GM18519 (cell line): Measurements from ENCODE around the gene GPR32.
"Not testable (repeated sequence)": the region's sequence is repeated elsewhere in the genome, so short reads cannot be mapped to it uniquely, and the experiment has no call there.

Source experiments
- ATAC-seq: cut with Tn5 transposase; IDR thresholded peaks from one replicate; pipeline ENCODE4 v1.9.1; 2021; ENCODE audit warnings: mild to moderate bottlenecking, moderate library complexity; ENCODE audit not compliant: unreplicated experiment, low FRiP score

Gene GPR32

DNA sequence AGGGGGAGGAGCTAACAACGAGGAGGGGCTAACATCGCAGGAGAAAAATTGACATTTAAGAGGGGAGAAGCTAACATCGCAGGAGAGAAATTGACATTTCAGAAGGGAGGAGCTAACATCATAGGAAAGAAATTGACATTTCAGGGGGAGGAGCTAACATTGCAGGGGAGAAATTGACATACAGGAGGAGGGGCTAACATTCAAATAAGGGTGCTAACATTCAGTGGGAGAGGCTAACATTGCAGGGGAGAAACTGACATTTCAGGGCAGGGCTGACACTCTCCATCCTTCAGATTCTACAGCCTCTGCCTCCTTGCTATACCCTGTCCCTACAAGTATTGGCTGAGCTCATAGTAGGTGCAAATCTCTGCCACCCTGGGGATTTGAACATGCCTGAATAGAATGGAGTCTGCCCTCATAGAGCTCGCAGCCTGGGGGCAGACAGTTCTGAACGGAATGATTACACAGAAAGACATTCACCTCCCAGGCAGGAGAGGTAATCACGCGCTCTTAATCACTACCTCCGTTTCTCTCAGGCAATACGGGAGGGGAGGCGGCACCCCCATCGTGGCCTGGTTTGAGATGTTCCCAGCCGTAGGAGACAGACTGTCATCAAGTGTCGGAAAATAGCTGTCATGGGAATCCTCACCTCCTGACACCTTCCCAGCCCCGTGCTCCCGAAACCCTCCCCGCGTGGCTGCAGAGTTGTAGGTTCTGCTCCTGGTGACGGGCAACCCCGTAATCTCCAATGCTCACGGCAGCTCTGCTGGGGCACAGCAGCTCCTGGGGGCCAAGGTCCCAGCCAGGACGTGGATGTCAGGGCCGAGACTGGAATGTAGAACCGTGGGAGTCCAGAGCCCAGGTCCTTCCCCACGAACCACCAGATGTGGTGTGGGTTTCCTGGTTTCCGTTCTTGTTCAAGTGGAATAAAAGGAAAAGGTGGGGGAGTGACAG is 9.5 kb downstream of the GPR32 start:
- ATAC-seq, result no peak

DNA sequence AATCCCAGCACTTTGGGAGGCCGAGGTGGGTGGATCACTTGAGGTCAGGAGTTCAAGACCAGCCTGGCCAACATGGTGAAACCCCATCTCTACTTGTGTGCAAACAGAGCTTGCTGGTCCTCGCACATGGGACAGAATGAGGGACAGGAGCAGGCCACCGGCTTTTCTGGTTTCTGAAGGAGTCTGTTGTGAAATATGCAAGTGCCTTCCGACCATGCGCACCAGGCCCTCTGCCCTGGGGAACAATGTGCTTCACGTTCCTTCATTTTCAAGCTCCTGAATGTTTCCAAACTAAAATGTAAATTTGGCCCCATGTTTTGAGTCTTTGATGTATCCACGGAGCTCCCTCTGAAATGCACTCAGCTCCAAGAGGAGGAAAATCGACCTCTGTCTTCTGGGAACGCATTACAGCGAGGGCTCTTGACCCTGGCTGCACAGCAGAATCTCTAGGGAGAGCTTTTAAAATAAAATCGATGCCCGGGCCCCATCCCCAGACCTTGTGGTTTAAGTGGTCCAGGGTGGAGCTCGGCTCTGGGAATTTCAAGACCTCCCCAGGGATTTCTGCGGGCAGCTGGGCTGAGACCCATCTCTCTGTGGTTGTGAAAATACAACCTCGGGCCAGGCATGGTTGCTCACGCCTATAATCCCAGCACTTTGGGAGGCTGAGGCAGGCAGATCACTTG is 10.6 kb downstream of the GPR32 start:
- ATAC-seq, result no peak

DNA sequence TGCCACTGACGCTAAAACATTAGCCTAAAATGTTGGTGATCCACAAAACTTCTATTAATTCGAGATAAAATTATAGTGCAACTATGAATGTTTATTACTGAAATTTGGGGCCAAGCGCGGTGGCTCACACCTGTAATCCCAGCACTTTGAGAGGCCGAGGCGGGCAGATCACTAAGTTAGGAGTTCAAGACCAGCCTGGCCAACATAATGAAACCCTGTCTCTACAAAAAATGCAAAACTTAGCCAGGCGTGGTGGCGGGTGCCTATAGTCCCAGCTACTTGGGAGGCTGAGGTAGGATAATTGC is 13.5 kb downstream of the GPR32 start:
- not testable (repeated sequence) for ATAC-seq

DNA sequence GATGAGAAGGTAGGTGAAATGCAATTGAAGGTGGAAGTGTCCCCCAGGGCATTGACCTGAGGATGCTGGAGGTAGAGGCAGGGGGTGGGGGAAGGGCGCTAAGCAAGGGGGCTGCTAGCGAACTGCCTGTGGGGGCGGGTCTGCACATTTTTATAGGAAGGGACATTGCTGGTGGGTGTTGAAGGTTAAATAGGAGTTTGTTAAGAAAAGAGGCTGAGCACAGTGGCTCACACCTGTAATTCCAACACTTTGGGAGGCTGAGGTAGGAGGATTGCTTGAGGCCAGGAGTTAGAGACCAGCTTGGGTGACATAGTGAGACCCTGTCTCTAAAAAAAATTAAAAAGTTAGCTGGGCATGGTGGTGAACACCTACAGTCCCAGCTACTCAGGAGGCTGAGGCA is 14.4 kb downstream of the GPR32 start:
- ATAC-seq, result no peak

DNA sequence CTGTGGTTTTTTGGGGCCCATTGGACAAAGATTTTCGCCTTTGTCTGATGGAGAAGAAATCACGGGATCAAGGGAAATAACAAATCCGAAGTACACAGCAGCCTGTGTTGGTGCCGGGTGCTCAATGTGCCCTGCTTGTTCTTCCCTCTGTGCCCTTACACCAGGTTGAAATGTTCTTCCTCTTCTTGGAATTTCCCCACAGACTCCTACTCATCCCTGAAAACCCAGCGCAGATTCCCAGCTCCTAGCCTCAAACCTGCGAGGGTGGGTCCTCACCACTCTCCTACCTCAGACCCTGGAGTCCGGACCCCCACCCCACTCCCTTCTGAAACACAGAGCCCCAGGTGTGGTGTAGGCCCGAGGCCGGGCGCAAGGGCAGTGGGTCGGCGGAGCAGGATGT is 15.1 kb downstream of the GPR32 start:
- ATAC-seq, result no peak

DNA sequence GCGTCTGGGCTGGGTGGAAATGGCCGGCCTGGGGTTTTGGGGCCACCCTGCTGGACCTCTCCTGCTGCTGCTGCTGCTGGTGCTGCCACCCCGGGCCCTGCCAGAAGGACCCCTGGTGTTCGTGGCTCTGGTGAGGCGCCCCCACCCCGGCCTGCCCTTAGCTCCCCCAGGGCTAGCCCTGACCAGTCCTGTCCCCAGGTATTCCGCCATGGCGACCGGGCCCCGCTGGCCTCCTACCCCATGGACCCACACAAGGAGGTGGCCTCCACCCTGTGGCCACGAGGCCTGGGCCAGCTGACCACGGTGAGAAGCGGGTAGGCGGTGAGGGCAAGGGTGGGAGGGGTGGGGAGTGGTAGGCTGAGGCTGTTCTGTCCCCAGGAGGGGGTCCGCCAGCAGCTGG is 20.1 kb downstream of the GPR32 start, which contains the start of gene ACP4:
Gene ACP4, plus strand, starts transcription at position 20 of the 400 bp plus-strand sequence. Its CDS starts 0 bp downstream, at position 20.
- no peak for ATAC-seq

DNA sequence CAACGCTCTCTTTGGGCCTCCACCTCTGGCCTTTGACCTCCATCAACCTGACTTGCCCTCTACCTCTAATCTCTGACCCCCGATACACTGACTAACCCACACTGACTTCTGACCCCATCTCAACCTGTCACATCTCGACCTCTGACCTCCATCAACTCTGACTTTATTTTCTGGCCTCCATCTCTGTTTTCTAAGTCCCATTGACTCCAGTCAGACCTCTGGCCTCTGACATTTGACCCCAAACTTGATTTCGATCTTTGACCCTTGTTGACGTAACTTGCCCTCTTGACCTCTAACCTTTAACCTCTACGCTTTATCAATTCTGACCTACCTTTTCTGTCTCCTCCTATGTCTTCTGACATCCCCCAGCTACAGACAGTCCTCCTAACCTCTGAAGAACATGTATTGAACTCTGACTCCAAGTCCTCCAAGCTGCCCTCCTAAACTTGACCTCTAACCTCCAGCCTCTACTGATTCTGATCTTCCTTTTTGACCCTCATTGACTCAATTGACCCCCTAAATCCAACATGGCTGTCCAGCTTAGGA is 20.7 kb downstream of the GPR32 start:
- no peak for ATAC-seq

DNA sequence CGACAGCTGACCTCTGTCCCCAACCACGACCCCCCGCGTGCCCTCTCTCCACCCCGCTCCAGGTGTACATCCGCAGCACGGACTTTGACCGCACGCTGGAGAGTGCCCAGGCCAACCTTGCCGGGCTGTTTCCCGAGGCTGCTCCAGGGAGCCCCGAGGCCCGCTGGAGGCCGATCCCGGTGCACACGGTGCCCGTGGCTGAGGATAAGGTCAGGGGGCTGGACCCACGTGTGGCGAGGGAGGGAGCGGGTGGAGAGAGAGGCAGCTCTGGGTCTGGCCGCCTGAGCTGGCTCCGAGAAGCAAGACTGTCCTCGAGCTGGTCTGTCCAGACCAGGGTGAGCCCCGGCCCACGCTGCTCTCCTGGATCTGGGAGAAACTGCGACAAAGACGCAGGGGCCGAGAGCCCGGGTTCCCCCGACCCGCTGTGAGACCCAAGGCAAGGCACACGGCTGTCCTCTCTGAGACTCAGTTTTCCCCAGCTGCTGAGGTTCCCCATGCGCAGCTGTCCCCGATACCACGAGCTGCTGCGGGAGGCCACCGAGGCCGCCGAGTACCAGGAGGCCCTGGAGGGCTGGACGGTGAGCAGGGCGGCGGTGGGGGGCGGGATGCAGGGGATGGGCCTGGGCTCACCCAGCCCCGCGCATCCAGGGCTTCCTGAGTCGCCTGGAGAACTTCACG is 21.5 kb downstream of the GPR32 start:
- ATAC-seq, result no peak

DNA sequence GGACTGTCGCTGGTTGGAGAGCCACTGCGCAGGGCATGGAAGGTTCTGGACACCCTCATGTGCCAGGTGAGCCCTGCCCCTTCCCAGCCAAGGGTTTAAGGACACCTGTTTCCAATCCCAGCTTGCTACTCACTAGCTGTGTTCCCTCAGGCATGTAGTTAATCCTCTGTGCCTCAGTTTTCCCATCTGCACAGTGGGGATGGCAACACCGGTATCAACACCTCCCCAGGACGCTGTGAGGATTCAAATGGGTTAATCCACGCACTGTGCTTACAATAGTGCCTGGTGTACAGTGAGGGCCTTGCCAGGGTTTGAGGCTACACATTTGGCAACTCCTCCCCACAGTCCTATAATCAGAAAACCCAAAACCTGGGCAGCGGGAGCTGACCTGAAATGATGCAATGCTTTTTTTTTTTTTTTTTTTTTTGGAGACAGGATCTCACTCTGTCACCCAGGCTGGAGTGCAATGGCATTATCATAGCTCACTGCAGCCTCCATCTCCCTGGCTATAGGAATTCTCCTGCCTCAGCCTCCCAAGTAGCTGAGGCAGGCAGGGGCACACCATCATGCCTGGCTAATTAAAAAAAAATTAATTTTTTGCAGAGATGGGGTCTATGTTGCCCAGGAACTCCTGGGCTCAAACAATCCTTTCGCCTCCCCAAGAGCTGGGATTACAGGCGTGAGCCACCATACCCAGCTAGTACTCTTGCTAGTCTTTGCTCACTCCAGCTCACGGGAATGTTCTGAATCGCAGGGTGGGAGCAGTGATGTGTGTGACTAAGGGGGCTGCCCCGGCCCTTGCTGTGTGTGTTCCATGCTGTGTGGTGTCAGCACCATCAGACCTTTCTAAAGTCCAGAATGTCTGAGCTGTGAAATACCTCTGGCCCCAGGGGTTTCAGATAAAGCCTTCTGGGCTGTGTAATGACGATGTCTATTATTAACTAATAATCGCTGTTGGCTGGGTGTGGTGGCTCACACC is 22.3 kb downstream of the GPR32 start:
- ATAC-seq, result no peak

DNA sequence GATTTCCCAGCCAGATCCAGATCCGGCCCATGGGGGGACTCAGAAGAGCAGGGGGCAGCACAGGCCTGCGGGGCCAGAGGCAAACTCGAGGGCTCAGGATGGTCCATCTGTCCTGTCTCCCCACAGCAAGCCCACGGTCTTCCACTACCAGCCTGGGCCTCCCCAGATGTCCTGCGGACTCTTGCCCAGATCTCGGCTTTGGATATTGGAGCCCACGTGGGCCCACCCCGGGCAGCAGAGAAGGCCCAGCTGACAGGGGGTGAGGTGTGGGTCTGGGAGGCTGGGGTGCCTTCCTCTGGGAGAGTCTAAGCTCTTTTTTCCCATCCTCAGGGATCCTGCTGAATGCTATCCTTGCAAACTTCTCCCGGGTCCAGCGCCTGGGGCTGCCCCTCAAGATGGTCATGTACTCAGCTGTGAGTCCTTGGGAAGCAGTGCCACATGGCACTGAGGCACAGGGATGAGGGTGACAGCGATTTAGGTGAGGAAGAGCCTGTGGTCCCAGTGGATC is 23.3 kb downstream of the GPR32 start:
- no peak for ATAC-seq

DNA sequence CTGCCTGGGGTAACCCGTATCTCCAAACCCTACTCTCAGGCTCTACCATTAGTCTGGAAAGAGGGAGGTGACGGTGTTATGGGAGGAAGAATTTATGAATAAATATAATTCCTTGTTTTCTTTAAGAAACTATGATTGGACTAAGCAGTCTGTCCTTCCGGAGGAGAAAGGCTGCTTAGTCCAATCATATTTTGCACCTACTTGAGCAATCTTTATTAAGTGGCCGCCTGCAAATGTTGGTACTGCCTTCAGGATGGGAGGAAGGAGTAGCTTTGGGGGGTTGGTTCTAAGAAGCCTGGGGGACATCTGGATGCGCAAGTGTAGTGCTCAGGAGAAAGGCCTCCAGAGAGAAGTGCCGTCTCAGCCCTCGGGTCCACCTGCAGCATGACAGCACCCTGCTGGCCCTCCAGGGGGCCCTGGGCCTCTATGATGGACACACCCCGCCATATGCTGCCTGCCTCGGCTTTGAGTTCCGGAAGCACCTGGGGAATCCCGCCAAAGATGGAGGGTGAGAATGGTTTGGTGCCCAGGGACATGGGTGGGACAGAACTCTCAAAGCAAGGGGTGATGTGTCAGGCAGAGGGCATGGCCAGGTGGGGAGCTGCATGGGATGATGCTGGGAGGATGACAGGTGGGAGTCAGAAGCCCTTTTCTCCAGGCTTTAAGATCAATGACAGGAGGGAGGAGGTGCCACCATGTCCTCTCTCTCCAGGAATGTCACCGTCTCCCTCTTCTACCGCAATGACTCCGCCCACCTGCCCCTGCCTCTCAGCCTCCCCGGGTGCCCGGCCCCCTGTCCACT is 24.0 kb downstream of the GPR32 start:
- no peak for ATAC-seq

DNA sequence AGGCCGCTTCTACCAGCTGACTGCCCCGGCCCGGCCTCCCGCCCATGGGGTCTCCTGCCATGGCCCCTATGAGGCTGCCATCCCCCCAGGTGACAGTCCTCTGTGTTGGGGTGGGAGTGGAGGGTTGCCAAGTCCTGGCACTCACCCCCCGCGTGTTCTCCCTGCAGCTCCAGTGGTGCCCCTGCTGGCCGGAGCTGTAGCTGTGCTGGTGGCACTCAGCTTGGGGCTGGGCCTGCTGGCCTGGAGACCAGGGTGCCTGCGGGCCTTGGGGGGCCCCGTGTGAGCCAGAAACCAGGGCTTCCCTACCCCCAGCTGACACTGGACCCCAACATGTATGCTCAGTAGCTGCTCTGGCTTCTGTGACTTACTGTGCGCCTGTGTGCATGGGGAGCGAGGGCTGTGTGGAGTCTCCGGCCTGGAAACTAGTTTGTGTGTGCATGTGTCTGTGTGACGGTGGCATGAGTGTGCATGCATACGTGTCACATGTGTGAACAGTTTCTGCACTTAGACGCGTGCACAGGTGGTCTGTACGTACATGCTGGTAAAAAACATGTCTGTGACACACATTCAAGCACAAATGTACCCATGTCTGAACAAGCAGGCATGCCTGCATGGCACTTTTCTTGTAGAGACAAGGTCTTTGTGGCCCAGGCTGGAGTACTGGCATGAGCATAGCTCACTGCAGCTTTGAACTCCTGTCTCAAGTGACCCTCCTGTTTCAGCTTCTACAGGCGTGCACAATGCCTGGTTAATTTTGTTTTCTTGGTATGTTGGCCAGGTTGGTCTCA is 24.8 kb downstream of the GPR32 start:
- ATAC-seq, result no peak

DNA sequence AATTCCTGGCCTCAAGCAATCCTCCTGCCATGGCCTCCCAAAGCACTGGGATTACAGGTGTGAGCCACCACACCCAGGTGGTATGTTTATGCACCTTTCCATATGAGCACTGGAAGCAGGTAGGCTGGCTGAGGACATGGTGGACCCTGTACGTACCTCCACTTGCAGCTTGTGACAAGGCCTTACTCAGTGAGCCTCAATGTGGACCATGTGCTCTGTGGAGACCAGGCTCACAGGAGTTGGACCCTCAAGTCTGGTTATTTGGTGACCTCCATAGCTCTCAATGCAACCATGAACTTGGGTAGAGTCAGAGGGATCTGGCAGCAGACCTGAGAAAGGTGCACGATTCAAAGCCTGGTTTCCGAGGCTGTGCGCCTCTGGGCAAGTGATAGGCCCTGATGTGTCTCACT is 25.4 kb downstream of the GPR32 start:
- no peak for ATAC-seq

DNA sequence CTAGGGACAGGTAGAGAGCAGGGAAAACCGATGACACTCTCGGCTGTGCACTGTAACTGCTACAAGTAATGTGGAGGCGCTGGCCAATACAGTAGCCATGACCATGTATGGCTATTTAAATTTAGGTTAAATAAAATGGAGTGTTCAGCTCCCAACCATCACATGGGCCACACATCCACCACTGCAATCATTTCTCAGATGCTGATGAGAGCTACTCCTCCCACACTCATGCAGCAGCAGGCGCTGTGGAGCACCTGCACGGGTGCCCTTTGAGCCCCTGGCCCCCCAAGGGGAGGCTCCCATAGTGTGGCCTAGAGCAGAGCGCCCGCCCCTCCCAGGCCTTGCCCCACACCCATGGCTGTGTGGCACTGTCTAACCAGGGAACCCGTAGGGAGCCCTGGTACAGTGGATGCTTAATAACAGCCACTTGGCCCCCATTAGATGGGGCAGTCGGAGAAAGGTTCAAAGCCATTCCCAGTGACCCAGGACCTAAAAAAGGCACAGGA is 25.9 kb downstream of the GPR32 start:
- ATAC-seq, result no peak

DNA sequence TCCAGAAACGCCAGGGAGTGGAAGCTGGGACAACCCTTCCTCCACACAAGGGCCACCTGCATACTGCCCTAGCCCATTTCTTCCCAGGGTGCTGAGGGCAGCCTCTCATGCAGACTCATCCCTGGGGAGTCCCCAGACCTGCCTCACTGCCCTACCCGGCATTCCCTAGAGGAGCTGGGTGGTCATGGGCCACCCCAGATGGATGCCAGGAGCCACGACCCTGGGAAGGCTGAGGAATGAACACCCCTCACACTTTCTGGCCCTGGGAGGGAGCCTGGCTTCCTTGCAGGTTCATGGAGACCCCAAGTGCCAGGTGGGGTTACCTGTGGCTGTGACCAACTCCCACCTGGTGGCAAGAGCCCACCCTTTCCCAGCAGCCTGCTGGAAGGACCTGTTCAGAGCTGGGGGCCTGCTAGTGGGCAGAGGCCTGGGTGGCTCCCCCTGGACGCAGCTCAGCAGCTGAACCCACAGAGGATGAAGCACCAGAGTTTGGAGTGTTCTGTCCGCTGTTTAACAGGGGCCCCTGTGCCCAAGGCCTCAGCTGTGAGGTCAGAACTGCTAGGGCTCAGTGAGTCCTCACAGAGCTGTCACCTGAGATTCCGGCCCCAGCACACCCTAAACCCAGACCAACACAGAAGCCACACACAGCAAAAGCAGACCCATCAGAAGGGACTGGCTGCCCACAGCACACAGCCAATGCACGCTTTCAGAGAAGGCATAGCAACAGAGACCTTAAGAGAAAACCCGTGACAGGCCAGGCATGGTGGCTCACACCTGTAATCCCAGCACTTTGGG is 26.6 kb downstream of the GPR32 start:
- ATAC-seq, result no peak

DNA sequence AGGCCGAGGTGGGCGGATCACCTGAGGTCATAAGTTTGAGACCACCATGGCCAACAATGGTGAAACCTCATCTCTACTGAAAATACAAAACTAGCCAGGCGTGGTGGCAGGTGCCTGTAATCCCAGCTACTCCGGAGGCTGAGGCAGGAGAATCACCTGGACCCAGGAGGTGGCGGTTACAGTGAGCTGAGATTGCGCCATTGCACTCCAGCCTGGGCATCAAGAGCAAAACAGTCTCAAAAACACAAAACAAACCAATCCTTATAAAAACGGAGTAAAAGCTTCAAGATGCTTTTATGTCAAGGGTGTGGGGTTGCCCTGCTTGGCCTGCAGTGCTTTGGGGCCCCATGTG is 27.1 kb downstream of the GPR32 start:
- no peak for ATAC-seq
